H9 (cell line): ENCODE data around the gene USP7. TPM values are rescaled to one million over a fixed set of nuclear protein-coding genes. Genes with fewer than 3 reads are reported as not detected.

ENCODE experiments used
- DNase-seq: peaks from one replicate; pipeline ENCODE4 v3.0.0-alpha.2; 2017
- H2AFZ ChIP-seq: one replicate; pipeline ENCODE4 v1.6.1; 2013; ENCODE audit warnings: mild to moderate bottlenecking, low read length, control low read depth, moderate library complexity
- H2AK5ac ChIP-seq: 2 replicates; pipeline ENCODE4 v1.6.1; 2013; ENCODE audit warnings: low read length, control low read depth, mixed read lengths; ENCODE audit not compliant: insufficient read length
- H2BK120ac ChIP-seq: one replicate; pipeline ENCODE4 v1.6.1; 2013; ENCODE audit warnings: low read depth, mild to moderate bottlenecking, low read length, control low read depth, inconsistent platforms; ENCODE audit not compliant: poor library complexity, severe bottlenecking
- H2BK12ac ChIP-seq: 2 replicates; pipeline ENCODE4 v1.6.1; 2013; ENCODE audit warnings: low read length, control low read depth, mixed read lengths, low read depth; ENCODE audit not compliant: insufficient read length
- H2BK15ac ChIP-seq: 2 replicates; pipeline ENCODE4 v1.6.1; 2013; ENCODE audit warnings: low read depth, low read length, control low read depth
- H2BK20ac ChIP-seq: one replicate; pipeline ENCODE4 v1.6.1; 2013; ENCODE audit warnings: low read depth, mild to moderate bottlenecking, low read length, control low read depth, inconsistent platforms; ENCODE audit not compliant: poor library complexity, severe bottlenecking
- H2BK5ac ChIP-seq: 2 replicates; pipeline ENCODE4 v1.6.1; 2013; ENCODE audit warnings: low read length, control low read depth, mixed read lengths; ENCODE audit not compliant: insufficient read length
- H3K14ac ChIP-seq: 2 replicates; pipeline ENCODE4 v1.6.1; 2013; ENCODE audit warnings: low read length, control low read depth; ENCODE audit not compliant: insufficient read depth
- H3K18ac ChIP-seq: 2 replicates; pipeline ENCODE4 v1.6.1; 2013; ENCODE audit warnings: low read depth, mild to moderate bottlenecking, mixed read lengths, low read length, control low read depth; ENCODE audit not compliant: insufficient read length
- H3K23ac ChIP-seq: 2 replicates; pipeline ENCODE4 v1.6.1; 2013; ENCODE audit warnings: low read length, control low read depth, mixed read lengths, low read depth; ENCODE audit not compliant: insufficient read length
- H3K23me2 ChIP-seq: 2 replicates; pipeline ENCODE4 v1.6.1; 2013; ENCODE audit warnings: low read depth, mild to moderate bottlenecking, mixed read lengths, low read length, control low read depth; ENCODE audit not compliant: insufficient read length, poor library complexity, severe bottlenecking
- H3K27ac ChIP-seq: 2 replicates; pipeline ENCODE4 v1.5.1; 2013; ENCODE audit warnings: low read length, control low read depth, mixed read lengths, low read depth; ENCODE audit not compliant: insufficient read length
- H3K27me3 ChIP-seq: 2 replicates; pipeline ENCODE4 v1.6.1; 2013; ENCODE audit warnings: low read length, control low read depth, inconsistent platforms; ENCODE audit not compliant: insufficient read depth
- H3K4ac ChIP-seq: 2 replicates; pipeline ENCODE4 v1.6.1; 2013; ENCODE audit warnings: low read depth, mild to moderate bottlenecking, control low read depth, inconsistent platforms, low read length, moderate library complexity
- H3K4me1 ChIP-seq: 2 replicates; pipeline ENCODE4 v1.6.1; 2013; ENCODE audit warnings: low read length, control low read depth, inconsistent platforms; ENCODE audit not compliant: insufficient read depth
- H3K4me2 ChIP-seq: 2 replicates; pipeline ENCODE4 v1.6.1; 2013; ENCODE audit warnings: low read length, control low read depth, mixed read lengths; ENCODE audit not compliant: insufficient read length, insufficient read depth
- H3K56ac ChIP-seq: 2 replicates; pipeline ENCODE4 v1.6.1; 2013; ENCODE audit warnings: low read depth, mild to moderate bottlenecking, mixed read lengths, low read length, control low read depth; ENCODE audit not compliant: insufficient read length
- H3K79me1 ChIP-seq: 2 replicates; pipeline ENCODE4 v1.6.1; 2013; ENCODE audit warnings: low read depth, mild to moderate bottlenecking, moderate library complexity, low read length, control low read depth, inconsistent platforms; ENCODE audit not compliant: insufficient read depth, poor library complexity, severe bottlenecking
- H3K79me2 ChIP-seq: 2 replicates; pipeline ENCODE4 v1.6.1; 2013; ENCODE audit warnings: low read length, control low read depth, inconsistent platforms; ENCODE audit not compliant: insufficient read depth
- H3K9ac ChIP-seq: 2 replicates; pipeline ENCODE4 v1.6.1; 2013; ENCODE audit warnings: low read length, control low read depth, mixed read lengths; ENCODE audit not compliant: insufficient read length; ENCODE audit errors: extremely low read depth
- H3K9me3 ChIP-seq: one replicate; pipeline ENCODE4 v1.6.1; 2013; ENCODE audit warnings: low read depth, low read length, inconsistent platforms; ENCODE audit not compliant: control insufficient read depth
- H3T11ph ChIP-seq: one replicate; pipeline ENCODE4 v1.6.1; 2013; ENCODE audit warnings: mild to moderate bottlenecking, low read length, control low read depth, inconsistent platforms
- H4K20me1 ChIP-seq: one replicate; pipeline ENCODE4 v1.6.1; 2013; ENCODE audit not compliant: control insufficient read depth, insufficient read length, insufficient read depth
- H4K5ac ChIP-seq: 2 replicates; pipeline ENCODE4 v1.6.1; 2013; ENCODE audit warnings: low read depth, mild to moderate bottlenecking, mixed read lengths, low read length, control low read depth; ENCODE audit not compliant: insufficient read length
- H4K8ac ChIP-seq: replicated peaks from 2 replicates; pipeline ENCODE4 v1.6.1; 2013; ENCODE audit warnings: low read length, control low read depth, mixed read lengths, low read depth; ENCODE audit not compliant: insufficient read length
- H4K91ac ChIP-seq: 2 replicates; pipeline ENCODE4 v1.6.1; 2013; ENCODE audit warnings: low read depth, mild to moderate bottlenecking, moderate library complexity, mixed read lengths, low read length, control low read depth; ENCODE audit not compliant: insufficient read length
- H3K27ac Mint-ChIP-seq, 3 experiments: 2 replicates in 2 of 3; 3 replicates in 1 of 3; pipeline ENCODE4 v1.8.0; 2020 to 2021; ENCODE audit warnings: mixed read lengths in 3 of 3, mild to moderate bottlenecking in 1 of 3, moderate library complexity in 1 of 3
- H3K27me3 Mint-ChIP-seq: 2 replicates; pipeline ENCODE4 v1.8.0; 2021; ENCODE audit warnings: low read depth, mild to moderate bottlenecking, moderate library complexity, mixed read lengths
- H3K36me3 Mint-ChIP-seq, 3 experiments: 2 replicates in 2 of 3; 3 replicates in 1 of 3; pipeline ENCODE4 v1.8.0; 2020 to 2021; ENCODE audit warnings: low read depth in 3 of 3, mixed read lengths in 3 of 3; ENCODE audit not compliant: insufficient read depth in 1 of 3
- H3K4me1 Mint-ChIP-seq, 2 experiments: 2 replicates each; pipeline ENCODE4 v1.8.0; 2020; ENCODE audit warnings: mixed read lengths in 2 of 2
- H3K4me3 Mint-ChIP-seq, 2 experiments: 2 replicates in 1 of 2; 3 replicates in 1 of 2; pipeline ENCODE4 v1.8.0; 2020 to 2021; ENCODE audit warnings: mild to moderate bottlenecking in 2 of 2, mixed read lengths in 2 of 2, moderate library complexity in 1 of 2
- H3K9me3 Mint-ChIP-seq, 2 experiments: 2 replicates in 1 of 2; 3 replicates in 1 of 2; pipeline ENCODE4 v1.8.0; 2020; ENCODE audit warnings: mild to moderate bottlenecking in 2 of 2, mixed read lengths in 2 of 2, moderate library complexity in 1 of 2
- WGBS: extraction: QIAGEN DNeasy Blood & Tissue Kit; methylation state at CpG from one replicate; pipeline ENCODE4 v1.1.7; 2013; ENCODE audit warnings: missing lambda C conversion rate, low lambda C conversion rate, mixed read lengths; ENCODE audit not compliant: insufficient read length; ENCODE audit errors: extremely low coverage; 5-methylcytosine and 5-hydroxymethylcytosine counted together
- total RNA-seq: library from RNA; stranded (reverse); gene quantifications from 2 replicates; pipeline ENCODE4 v1.2.1, GENCODE V29; 2021
- TF ChIP-seq, protein P1 (sequence below): fragments of 200-600 bp; sonication (generic); conservative IDR thresholded peaks from 3 replicates; pipeline ENCODE4 v1.8.0; 2021; ENCODE audit warnings: antibody characterized with exemption, mild to moderate bottlenecking

Gene USP7
- total RNA-seq, 1 experiment from 2014 or later, result 192 TPM

DNA sequence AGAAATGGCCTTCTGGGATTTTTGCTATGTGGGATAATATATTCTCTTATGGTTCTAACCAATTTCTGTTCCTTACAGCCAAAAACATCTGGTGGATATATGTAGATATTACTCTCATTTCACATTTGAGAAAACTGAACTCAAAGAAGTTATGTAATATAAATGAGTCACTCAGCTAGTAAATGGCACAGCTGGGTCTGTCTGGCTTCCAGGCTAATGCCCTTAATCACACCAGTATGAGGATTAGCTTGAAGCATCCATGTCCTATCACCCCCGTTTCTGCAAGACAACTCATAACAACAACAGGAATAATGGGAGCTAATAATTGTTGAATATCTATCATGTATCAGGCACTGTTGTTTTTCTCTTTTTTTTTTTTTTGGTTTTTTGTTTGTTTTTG, 34.4 kb upstream of the USP7 start:
- Histone ChIP-seq H2BK5ac (no peak overlapping the region), H3K79me2 (no peaks in the 10 kb centered on the region), H3K4me2 (no peak overlapping the region), H2BK120ac (no peak overlapping the region), H2BK12ac (no peak overlapping the region), H2AK5ac (no peak overlapping the region), H3T11ph (no peak overlapping the region), H3K27me3 (no peaks in the 10 kb centered on the region), H3K18ac (no peak overlapping the region), H3K9me3 (no peaks in the 10 kb centered on the region), H3K4me1 (no peaks in the 10 kb centered on the region), H3K56ac (no peak overlapping the region), H4K91ac (no peak overlapping the region), H3K9ac (no peak overlapping the region), H4K5ac (no peak overlapping the region), H3K14ac (no peak overlapping the region), H3K4ac (no peak overlapping the region), H3K79me1 (no peaks in the 10 kb centered on the region), H3K23me2 (no peaks in the 10 kb centered on the region), H3K27ac (no peak overlapping the region), H2BK20ac (no peak overlapping the region), H3K23ac (no peak overlapping the region), H4K8ac (no peak overlapping the region), H4K20me1 (no peaks in the 10 kb centered on the region), H2BK15ac (no peak overlapping the region), H2AFZ (no peak overlapping the region)
- no peaks in the 10 kb centered on the region for H3K36me3 Mint-ChIP-seq
- WGBS, result no CpG with 5 or more reads among the region's 1 CpG
- TF ChIP-seq, protein P1, sequence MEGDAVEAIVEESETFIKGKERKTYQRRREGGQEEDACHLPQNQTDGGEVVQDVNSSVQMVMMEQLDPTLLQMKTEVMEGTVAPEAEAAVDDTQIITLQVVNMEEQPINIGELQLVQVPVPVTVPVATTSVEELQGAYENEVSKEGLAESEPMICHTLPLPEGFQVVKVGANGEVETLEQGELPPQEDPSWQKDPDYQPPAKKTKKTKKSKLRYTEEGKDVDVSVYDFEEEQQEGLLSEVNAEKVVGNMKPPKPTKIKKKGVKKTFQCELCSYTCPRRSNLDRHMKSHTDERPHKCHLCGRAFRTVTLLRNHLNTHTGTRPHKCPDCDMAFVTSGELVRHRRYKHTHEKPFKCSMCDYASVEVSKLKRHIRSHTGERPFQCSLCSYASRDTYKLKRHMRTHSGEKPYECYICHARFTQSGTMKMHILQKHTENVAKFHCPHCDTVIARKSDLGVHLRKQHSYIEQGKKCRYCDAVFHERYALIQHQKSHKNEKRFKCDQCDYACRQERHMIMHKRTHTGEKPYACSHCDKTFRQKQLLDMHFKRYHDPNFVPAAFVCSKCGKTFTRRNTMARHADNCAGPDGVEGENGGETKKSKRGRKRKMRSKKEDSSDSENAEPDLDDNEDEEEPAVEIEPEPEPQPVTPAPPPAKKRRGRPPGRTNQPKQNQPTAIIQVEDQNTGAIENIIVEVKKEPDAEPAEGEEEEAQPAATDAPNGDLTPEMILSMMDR, result no peak
- no peaks in the 10 kb centered on the region for H3K9me3 Mint-ChIP-seq
- H3K27me3 Mint-ChIP-seq, result peaks cover 5% of the 10 kb centered on the region
- no peak overlapping the region for H3K27ac Mint-ChIP-seq
- H3K4me3 Mint-ChIP-seq, result no peak overlapping the region
- peaks cover 0 to 2% of the 10 kb centered on the region in 2 experiments; a peak in 2 of 4 replicates for H3K4me1 Mint-ChIP-seq
- DNase-seq, result no peak
